HepG2 (cell line): ENCODE data around the gene KCNH1. TPM values are rescaled to one million over a fixed set of nuclear protein-coding genes. Genes with fewer than 3 reads are reported as not detected.

Experiments
- CSRNP2 ChIP-seq: sonication (generic); formaldehyde crosslinking; conservative IDR thresholded peaks from 2 replicates; pipeline ENCODE4 v1.8.0; 2022; ENCODE audit warnings: low read depth, missing genetic modification reagents
- DRAP1 ChIP-seq: IDR thresholded peaks from 2 replicates; pipeline ENCODE4 v1.6.1; 2016; ENCODE audit warnings: missing genetic modification reagents, missing compliant biosample characterization
- NKX3-1 ChIP-seq: sonication (generic); formaldehyde crosslinking; IDR thresholded peaks from 2 replicates; pipeline ENCODE4 v1.5.0; 2020; ENCODE audit warnings: missing genetic modification reagents
- SNAPC2 ChIP-seq: sonication (generic); formaldehyde crosslinking; IDR thresholded peaks from 2 replicates; pipeline ENCODE4 v1.8.1; 2022; ENCODE audit warnings: mild to moderate bottlenecking, missing genetic modification reagents
- SP5 ChIP-seq: IDR thresholded peaks from 2 replicates; pipeline ENCODE4 v1.6.1; 2016; ENCODE audit warnings: low read depth, borderline replicate concordance
- SRSF9 ChIP-seq: fragments of 200-400 bp; formaldehyde crosslinking; IDR thresholded peaks from 2 replicates; pipeline ENCODE4 v1.6.1; 2018; ENCODE audit warnings: borderline replicate concordance, mild to moderate bottlenecking, low read depth, low read length; ENCODE audit not compliant: insufficient read depth, poor library complexity, severe bottlenecking
- STAT5B ChIP-seq: sonication (generic); formaldehyde crosslinking; IDR thresholded peaks from 2 replicates; pipeline ENCODE4 v1.4.0; 2020; ENCODE audit warnings: missing genetic modification reagents
- TFDP1 ChIP-seq: IDR thresholded peaks from 2 replicates; pipeline ENCODE4 v1.6.1; 2016; ENCODE audit warnings: missing compliant biosample characterization, missing genetic modification reagents, borderline replicate concordance
- XBP1 ChIP-seq: sonication (generic); formaldehyde crosslinking; IDR thresholded peaks from 2 replicates; pipeline ENCODE4 v1.5.0; 2020; ENCODE audit warnings: missing genetic modification reagents
- YEATS2 ChIP-seq: sonication (generic); formaldehyde crosslinking; IDR thresholded peaks from 2 replicates; pipeline ENCODE4 v1.4.0; 2020; ENCODE audit warnings: missing genetic modification reagents, borderline replicate concordance
- ZBTB10 ChIP-seq: sonication (generic); formaldehyde crosslinking; IDR thresholded peaks from 2 replicates; pipeline ENCODE4 v1.4.0; 2020; ENCODE audit warnings: missing genetic modification reagents, borderline replicate concordance
- ZFP36L1 ChIP-seq: sonication (generic); formaldehyde crosslinking; IDR thresholded peaks from 2 replicates; pipeline ENCODE4 v1.8.0; 2022; ENCODE audit warnings: mild to moderate bottlenecking, missing genetic modification reagents, moderate library complexity
- ZFP36L2 ChIP-seq: sonication (generic); formaldehyde crosslinking; IDR thresholded peaks from 2 replicates; pipeline ENCODE4 v1.4.0; 2020; ENCODE audit warnings: missing genetic modification reagents
- ZNF142 ChIP-seq: sonication (generic); formaldehyde crosslinking; IDR thresholded peaks from 2 replicates; pipeline ENCODE4 v1.4.0; 2020; ENCODE audit warnings: missing genetic modification reagents
- ZNF746 ChIP-seq: sonication (generic); formaldehyde crosslinking; IDR thresholded peaks from 2 replicates; pipeline ENCODE4 v1.8.0; 2022; ENCODE audit warnings: mild to moderate bottlenecking, missing genetic modification reagents
- polyA plus RNA-seq, 8 experiments: library from polyadenylated mRNA; depleted of rRNA in 3 of 8; stranded (reverse) in 7 of 8; unstranded in 1 of 8; fragments of >200 nt; fragmentation: Illumina TruSeq in 4 of 8; extraction: Trizol in 4 of 8; gene quantifications; 2 replicates each; pipeline versions ENCODE4 v1.2.1 to v1.2.3, GENCODE V29; 2011 to 2016; ENCODE audit warnings: low read depth in 4 of 8, missing spikeins in 1 of 8, mixed read lengths in 1 of 8; ENCODE audit not compliant: insufficient read depth in 1 of 8
- total RNA-seq, 5 experiments: library from RNA; depleted of rRNA; stranded (reverse); fragments of >200 nt; fragmentation: Illumina TruSeq; extraction: Trizol; gene quantifications; 2 replicates each; pipeline ENCODE4 v1.2.3, GENCODE V29; 2016; ENCODE audit warnings: low read depth in 1 of 5

The KCNH1 gene
- total and polyA plus RNA-seq, 2 of the 13 experiments (the other 11 are each of a cell fraction or from before 2014, with no cell fraction given), result not detected

GRCh38 chr1:211133836-211134669 is at the start of gene KCNH1 (continued):
- TF ChIP-seq TFDP1 (CRISPR knock-in tag) (peak; percentile 91; the same call in 1 of the 2 replicates), NKX3-1 (0 out of 2 replicates have a peak, but pooled peaks have one; percentile 48), ZBTB10 (CRISPR knock-in tag) (no peak), DRAP1 (no peak), XBP1 (CRISPR knock-in tag) (no peak), ZFP36L1 (CRISPR knock-in tag) (no peak), ZNF142 (CRISPR knock-in tag) (no peak; the same call in 1 of the 2 replicates), SP5 (no peak), YEATS2 (CRISPR knock-in tag) (no peak), ZNF746 (CRISPR knock-in tag) (no peak), SRSF9 (no peak), STAT5B (CRISPR knock-in tag) (no peak), CSRNP2 (no peak), SNAPC2 (no peak), ZFP36L2 (CRISPR knock-in tag) (no peak)
